HG03045 (cell line): Measurements from ENCODE around the gene TK1.

ENCODE experiments used
- ATAC-seq: cut with Tn5 transposase; IDR thresholded peaks from one replicate; pipeline ENCODE4 v1.9.1; 2021; ENCODE audit warnings: mild to moderate bottlenecking, moderate library complexity; ENCODE audit not compliant: unreplicated experiment

The TK1 gene

DNA sequence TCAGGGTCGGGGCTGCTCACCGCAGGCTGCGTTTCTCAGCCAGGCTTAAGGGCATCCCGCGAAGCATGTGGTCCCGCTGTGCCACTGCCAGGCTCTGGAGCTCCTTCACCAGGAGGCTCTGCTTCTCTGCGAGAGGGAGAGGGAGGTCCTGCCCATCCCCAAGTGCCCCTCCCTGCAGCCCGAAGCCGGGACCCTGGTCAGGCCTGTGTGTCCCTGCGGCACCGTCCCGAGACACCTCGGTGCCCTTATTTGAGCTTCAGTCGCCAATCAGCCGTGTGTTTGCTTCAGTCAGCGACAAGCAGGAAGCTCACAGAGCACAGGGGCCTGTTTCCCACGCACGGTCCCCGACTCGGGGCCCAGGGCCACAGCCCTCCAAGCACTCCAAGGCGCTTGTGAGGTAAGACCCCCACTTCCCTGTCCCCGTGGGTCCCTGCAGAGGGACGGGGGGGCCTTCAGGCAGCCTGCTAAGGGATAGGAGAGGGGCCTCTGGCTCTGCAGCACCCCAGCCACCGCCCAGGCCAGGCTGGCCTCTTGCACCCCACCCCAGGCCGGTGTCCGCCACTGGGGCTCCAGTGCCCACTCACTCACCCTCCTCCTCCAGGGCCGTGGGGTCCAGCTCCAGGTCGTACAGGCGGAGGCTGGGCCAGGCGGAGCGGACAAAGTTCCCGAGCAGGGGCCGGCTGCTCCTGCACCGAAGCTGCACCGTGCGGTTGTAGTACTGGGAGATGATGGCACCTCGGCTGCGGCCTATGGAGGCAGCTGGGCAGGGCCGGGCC lies 61.5 kb downstream of the TK1 start:
- ATAC-seq = no peak

DNA sequence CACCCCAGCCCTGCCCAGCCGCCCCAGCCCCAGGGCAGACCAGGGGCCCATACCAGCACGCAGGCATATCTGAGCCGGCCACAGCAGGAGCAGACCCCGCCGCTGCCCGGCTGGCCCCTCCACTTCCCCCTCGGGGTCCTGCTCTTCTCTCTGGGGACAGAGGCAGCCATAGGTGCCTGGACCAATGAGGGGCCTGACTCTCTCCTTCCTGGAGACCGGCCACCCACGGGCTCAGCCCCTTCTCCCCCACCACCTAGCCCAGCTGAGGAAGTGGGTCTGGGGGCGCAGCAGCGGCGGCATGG lies 62.1 kb downstream of the TK1 start:
- ATAC-seq = no peak
